Keratinocyte (primary cell): Measurements from ENCODE around the gene MAB21L3.

Experiments
- EZH2 ChIP-seq: IDR thresholded peaks from one replicate; pipeline ENCODE4 v1.6.1; 2012; ENCODE audit warnings: inconsistent platforms, mild to moderate bottlenecking, low read length, moderate library complexity
- TF ChIP-seq, protein P1 (sequence below), 3 experiments: IDR thresholded peaks in 1 of 3; conservative IDR thresholded peaks in 1 of 3; optimal IDR thresholded peaks in 1 of 3; 2 replicates in 2 of 3; 3 replicates in 1 of 3; pipeline versions ENCODE3 to v1.5.1; 2011; ENCODE audit warnings: low read length in 3 of 3, mild to moderate bottlenecking in 3 of 3, moderate library complexity in 2 of 3, control low read depth in 1 of 3, inconsistent platforms in 1 of 3; ENCODE audit not compliant: insufficient read depth in 2 of 3; ENCODE audit errors: extremely low read depth in 1 of 3

DNA sequence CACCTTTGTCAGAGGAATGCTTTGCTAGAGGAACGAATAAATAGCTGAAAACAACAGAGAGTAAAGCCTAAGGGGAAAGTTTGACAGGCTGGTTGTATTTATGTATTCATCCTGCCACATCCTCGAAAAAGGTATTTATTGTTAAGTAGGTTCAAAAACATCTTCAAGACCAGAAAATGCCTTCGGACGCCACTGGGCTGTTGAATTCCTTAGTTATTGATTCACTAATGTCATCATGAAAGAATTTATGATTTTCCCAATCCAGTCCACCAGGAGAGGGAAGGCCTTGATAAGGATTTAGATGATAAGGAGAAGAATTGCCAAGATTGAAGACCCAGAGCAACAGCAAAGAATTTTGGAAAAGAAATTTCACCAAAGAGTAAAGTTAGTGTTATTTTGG, 35.2 kb upstream of the MAB21L3 start:
- TF ChIP-seq, protein P1, sequence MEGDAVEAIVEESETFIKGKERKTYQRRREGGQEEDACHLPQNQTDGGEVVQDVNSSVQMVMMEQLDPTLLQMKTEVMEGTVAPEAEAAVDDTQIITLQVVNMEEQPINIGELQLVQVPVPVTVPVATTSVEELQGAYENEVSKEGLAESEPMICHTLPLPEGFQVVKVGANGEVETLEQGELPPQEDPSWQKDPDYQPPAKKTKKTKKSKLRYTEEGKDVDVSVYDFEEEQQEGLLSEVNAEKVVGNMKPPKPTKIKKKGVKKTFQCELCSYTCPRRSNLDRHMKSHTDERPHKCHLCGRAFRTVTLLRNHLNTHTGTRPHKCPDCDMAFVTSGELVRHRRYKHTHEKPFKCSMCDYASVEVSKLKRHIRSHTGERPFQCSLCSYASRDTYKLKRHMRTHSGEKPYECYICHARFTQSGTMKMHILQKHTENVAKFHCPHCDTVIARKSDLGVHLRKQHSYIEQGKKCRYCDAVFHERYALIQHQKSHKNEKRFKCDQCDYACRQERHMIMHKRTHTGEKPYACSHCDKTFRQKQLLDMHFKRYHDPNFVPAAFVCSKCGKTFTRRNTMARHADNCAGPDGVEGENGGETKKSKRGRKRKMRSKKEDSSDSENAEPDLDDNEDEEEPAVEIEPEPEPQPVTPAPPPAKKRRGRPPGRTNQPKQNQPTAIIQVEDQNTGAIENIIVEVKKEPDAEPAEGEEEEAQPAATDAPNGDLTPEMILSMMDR (optimal IDR thresholded peaks at IDR 0.05 in 1 of 3, IDR thresholded peaks at IDR 0.05 in 1 of 3, conservative IDR thresholded peaks at IDR 0.05 in 1 of 3; ENCODE audit: extremely low read depth in 1 of 3, insufficient read depth in 2 of 3, low read length in 3 of 3) = no peak
- no peak for TF ChIP-seq EZH2
